NCI-H1092 treated with DMSO at 0.1 percent for 48 hours (cell line): Measurements from ENCODE around the gene CPED1.
A peak's percentile ranks its signal among the peaks of the same experiment; 100 is the strongest.
"Not testable (repeated sequence)": the region's sequence is repeated elsewhere in the genome, so short reads cannot be mapped to it uniquely, and the experiment has no call there.

Source experiments
- DNase-seq: peaks from one replicate; lab custom pipeline; 2025; lab: John Stamatoyannopoulos, UW

The CPED1 gene

DNA sequence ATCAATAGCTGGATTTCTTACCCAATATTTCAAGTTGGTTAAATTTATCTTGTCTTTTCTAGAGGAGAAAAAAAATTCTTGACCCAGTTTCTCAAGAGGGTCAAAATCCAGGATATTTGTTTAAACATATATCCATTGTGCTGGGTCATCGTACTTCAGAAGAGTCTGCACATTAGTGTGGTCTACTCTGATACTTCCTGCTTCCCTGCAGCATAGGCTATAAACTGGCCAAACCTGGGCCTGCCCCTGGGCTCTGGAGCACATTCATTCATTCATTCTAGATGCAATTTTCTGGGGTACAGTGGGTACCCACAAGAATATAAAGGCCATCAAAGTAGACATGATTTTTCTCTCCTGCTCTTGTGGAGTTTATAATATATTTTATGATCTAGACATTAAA is 198.2 kb downstream of the CPED1 start:
- no peak for DNase-seq

DNA sequence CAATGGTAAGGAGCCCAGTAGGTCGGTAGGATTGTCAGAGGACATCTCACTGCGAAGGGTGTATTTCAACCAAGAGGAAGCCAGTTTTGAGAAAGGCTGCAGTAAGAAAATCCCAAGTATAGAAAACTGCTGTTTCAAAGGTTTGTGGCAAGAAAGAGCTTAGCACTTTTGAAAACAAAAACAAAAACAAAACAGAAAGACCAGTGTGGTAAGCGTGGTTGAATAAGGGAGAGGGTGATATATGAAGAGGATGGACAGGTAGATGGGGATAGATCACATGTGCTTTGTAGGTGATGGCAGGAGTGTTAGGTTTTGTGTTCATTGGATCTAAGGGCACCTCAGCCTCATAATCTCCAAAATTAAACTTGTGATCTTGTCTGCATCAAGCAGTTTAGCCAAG is 198.7 kb downstream of the CPED1 start:
- DNase-seq = no peak

DNA sequence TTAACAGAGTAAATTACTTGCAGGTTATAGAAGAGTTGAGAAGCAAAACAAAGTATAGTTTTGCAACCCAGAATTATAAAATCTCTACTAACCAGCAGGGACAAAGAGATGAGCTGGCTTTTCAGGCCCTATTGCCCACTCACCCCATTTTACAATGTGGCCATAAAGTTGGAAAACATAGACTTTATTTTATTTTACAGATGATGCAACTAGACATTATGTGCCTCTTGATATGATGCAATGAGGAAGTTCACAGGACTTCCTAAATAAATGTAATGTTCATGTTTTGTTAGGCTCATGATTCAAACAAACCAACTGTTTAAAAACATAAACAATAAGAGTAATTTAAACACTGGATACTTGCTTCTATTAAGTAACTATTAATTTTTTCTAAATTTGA is 199.2 kb downstream of the CPED1 start:
- DNase-seq = no peak

DNA sequence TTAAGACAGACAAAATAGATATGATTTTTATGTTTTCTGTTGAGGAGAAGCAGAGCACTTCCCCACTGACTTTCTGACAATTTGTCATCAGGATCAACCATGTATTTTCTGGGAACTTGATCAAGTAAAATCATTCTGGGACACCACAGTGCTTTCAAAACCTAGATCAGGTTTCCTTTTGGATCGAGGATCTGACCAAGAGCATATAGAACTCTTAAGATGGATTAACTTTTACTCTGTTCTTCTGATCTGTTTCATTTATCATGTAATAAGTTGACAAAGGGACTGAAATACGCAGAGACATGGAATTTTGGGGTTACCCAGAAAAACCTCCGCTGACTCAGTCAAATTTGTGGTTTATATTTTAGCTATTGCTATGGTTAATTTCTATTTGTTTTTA is 204.3 kb downstream of the CPED1 start:
- no peak for DNase-seq

DNA sequence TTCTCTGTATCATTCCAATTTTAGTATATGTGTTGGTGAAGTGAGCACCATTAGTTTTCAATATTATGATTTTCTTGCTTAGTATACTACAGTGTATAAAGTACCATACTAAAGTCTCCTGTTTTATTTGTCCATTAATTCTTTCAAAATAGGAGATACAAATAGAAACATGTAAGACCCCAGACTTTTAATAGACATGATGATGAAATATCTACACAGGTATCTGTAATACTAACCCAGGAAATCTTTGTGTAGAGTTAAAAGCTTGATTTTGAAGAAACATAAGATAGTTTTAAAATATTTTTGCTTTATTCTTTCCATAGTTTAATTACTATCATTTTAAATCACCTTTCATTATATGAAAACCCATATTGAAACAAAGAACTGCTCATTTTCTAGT is 206.5 kb downstream of the CPED1 start:
- DNase-seq = no peak

DNA sequence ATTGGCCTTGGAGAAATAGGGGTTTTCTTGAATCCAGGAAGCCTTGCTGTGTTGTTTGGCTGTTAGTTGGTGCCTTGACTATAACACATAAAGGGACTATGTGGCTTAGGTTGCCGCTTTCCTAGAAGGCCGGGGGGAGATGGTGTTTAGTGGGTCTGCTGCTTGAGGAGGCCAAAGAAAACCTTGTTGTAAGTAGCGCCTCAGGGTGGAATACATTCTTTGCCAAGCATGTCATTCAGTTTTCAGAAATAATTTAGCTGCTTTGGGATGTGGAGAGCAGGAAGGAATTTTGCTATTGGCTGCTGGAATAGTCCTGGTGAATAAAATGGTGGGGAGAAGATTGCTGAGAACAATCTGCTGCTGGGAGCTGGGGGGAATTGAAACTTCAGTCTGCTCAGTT is 207.4 kb downstream of the CPED1 start:
- no peak for DNase-seq

DNA sequence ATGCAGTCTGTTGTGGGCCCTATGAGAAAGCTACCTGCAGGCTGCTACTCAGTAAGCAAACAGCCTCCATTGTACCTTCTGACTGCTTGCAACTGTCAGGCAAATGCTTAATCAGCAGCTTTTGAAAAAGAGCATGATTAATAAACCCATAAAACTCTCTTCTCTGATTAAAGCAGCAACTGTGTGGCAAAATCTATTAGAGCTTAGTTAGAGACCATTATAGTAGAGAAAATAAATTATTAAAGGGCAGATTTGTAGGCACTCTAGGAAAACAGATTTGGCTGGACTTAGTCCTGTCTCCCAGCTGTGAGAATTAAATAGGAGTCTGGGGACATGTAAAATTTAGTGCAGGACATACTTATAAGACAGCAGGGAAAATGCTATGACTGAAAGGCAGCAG is 207.8 kb downstream of the CPED1 start:
- no peak for DNase-seq

DNA sequence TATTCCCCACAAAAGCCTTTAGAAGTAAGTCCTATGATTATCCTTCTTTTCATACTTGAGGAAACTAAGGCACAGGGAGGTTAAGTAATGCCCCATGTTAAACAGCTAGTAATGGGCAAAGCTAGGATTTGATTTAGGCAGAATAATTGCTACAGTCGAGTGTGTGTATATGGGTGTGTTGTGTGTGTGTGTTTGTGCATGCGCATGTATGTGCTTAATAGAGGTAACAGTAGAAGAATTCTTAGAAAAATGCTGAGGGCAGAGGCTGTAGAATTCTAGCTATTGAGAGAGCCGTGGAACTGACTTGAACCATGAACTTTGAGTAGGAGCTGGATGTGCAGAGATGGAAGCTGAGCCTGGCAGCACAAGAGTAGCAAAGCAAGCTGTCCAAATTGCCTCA is 208.9 kb downstream of the CPED1 start:
- DNase-seq = no peak

DNA sequence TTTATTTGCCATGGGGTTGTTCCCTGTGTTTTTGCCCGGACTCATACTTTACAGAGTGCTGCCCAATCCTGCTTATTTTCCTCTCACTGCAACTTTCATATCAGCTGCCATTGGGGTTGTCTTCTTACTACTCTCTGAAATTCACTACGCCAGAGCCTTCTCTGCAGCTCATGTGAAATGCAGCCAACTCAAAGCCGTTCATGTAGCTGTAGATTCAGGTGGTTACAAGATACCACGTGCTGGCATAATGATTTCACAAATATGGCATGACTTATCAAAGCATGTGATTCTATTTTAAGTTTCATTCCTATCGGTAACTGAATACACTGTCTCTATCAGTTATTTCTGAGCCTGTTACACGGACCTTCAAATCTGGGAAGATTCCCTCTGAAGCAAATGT is 210.0 kb downstream of the CPED1 start:
- DNase-seq = no peak

DNA sequence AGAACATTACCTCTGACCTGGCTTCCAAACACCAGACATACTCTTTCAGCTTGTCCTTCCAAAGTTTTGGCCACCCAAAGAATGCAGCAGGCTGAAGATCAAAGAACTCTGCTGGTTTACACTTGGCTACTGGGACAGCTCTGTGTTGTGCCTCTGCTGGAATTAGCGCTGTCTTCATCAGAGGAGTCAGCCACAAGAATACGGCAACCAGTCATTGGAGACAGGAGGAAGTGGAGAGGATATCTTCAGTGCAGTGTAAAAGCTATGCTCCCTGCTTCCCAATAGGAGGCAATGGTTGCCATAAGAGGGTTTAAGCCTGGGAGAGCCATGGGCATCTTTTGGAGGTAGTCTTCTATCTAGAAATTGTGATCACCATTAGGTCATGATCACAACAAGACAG is 213.6 kb downstream of the CPED1 start:
- no peak for DNase-seq

DNA sequence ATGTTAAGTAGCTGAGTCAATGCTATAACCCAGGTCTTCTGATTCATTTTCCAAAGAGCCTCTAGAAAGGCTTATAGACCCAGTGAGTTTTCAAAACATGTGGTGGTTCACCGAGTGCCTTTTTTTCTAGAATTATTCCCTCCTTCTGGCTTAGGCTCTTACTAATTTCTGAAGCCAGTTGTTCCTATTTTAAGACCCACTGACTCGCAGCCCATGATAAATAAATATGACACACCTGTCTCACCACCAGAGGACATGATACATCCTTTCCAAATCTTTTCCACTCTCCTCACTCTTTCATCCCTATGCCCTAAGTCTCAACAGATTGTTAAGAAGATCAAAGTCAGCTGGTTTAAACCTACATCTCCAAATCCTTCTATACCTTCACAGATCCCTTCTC is 214.3 kb downstream of the CPED1 start:
- DNase-seq = no peak

DNA sequence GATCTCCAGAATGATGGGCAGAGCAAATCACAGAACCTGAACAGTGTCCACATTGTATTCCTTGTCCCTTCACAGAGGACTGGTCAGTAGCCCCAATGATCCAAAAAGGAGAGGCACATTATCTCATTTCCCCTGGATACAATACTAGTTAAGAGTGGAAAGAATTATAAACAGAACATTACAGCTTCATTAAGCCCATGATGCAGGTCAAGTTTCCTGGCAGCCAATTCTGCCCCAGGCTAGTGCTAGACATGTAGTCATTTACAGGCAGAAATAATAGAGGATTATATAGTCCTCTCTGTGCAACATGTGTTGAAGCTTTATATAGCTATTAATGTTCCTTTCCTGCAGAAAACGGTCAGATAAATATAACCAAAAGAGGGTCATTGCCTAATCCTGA is 216.0 kb downstream of the CPED1 start:
- DNase-seq = no peak

DNA sequence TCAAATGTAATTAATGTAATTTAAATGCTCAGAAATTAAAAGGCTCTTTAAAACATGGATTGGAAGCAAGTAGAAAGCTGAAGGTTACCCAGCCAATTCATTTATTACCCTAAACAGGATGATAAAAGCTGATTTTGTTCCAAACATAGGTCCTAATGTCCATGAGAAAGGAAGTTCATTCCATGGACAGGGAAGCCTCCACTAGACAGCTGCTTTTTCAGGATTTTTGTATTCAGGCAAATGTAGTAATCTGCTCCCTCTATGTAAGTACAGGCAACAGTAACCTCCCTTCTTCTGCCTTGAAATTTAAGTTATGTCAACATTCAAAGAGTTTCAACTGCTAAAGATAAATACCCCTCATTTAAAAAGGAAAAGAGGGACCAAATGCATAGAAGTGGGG is 217.3 kb downstream of the CPED1 start:
- no peak for DNase-seq

DNA sequence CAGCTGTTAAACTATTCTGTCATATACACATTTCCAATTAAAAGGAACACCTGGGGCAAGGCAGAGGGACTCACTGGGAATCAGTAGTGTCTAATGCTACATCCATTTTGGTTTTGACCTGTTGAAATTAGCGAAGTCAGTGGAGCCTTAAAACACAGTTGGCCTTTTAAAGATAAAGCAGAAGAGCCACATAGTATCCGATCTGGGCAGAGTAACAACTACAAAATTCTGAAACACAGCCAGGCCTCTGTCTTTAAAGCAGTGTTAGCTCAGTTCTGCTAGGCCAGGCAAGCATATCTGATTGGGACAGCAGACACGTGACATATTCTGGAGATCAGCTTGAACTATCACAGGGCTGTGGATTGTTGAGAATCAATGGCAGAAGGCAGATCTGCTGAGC is 222.7 kb downstream of the CPED1 start:
- DNase-seq = no peak

DNA sequence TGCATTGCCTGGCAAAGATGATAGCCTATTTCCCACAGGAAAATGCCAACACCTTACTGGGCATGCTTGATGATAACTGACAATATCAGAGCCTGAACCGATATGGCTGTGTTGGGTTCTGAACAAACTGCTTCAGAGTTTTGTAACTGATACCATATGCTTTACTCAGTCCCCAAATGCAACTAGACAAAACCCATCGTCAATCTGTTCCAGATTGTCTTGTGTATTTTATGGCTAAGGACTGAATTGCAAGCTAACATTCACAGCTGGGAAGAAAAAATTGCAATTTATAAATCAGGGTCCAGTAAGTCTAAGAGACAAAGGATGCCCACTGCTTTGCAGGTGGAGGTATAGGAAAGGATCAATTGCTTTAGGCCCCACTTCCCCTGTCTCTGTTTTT is 223.5 kb downstream of the CPED1 start:
- DNase-seq = no peak

DNA sequence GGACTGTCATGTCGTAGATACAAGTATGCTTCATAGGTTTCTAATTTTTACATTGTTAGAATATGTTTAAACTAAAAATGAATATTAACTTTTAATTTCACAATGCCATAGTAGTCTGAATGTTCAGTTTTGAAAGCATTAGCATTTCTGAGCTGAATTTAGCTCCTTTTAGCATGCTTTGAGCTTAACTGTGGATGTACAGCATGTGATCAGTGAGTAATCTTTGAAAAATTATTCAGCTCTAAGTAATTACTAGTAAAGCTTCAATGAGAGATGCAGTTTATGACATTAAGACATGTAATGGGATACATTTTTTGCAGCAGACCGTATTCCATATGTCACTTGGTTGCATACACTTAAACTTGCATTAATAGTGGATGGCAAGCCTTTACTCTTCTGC is 226.1 kb downstream of the CPED1 start:
- DNase-seq = no peak

DNA sequence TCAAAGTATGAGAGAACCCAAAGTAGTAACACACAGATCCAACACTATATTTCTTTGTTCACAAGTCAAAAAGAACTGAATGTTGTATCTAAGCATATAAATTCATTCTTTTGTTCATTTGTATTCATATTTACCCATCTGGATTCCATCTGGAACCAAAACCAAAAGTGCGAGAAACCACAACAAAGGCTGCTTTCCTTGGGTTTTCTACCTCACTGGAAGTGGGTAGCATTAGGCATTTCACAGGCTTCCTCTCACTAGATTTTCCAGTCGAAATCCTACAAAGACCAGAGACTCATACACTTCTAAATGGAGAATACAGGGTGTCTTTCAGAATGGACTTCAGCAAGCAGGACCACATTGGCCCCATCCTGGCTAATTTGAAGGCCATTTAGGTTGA is 230.5 kb downstream of the CPED1 start:
- DNase-seq = no peak

DNA sequence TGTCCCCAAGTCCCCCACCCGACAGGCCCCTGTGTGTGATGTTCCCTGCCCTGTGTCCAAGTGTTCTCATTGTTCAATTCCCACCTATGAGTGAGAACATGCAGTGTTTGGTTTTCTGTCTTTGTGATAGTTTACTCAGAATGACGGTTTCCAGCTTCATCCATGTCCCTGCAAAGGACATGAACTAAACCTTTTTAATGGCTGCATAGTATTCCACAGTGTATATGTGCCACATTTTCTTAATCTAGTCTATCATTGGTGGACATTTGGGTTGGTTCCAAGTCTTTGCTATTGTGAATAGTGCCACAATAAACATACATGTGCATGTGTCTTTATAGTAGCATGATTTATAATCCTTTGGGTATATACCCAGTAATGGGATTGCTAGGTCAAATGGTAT is 232.6 kb downstream of the CPED1 start:
- not testable (repeated sequence) for DNase-seq

DNA sequence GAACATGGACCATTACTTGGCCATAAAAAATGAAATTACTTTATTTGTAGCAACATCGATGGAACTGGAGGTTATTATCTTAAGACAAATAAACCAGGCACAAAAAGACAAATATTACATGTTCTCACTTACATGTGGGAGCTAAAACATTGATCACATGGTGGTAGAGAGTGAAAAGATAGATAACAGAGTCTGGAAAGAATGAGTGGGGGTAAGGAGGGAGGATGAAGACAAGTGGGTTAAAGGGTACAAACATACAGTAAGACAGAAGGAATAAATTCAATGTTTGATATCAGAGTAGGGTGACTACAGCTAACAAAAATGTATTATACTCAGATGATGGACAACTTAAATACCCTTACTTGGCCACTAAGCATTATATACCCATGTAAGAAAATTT is 240.3 kb downstream of the CPED1 start:
- DNase-seq = no peak

DNA sequence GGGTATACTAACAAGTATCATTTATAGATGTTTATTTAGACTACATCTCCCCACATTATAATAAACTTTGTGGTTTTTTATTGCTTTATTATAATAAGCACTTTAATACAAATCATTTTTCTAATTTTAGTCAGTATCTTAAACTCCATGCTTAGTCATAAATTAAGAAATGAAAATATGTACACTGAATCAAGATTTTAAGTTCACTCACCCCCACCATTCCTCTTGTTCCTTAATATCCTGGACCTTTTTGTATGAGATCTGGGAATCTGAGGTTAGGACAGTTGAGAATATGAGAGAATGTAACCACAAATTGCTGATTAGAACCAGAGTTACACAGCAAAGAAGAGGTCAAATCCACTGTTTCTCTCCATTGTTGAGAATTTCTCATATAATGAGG is 246.7 kb downstream of the CPED1 start:
- no peak for DNase-seq

DNA sequence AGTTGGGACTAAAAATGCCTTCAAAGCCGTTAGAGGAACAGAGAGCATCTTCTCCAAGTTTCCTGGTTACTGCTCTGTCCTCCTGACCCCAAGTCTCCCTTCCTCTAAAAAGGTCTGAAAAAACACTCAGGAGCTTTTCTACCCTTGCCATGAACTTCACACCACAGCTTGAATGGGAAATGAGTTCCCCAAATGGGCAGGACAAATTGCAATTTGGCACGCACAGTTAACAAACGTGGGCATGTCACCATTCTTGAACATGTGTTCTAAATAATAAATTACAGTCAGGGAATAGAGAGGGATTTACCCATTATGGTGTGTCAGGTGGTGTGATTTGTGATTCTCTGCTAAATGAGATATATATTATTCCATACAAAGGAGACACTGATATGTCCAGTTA is 249.1 kb downstream of the CPED1 start:
- no peak for DNase-seq

DNA sequence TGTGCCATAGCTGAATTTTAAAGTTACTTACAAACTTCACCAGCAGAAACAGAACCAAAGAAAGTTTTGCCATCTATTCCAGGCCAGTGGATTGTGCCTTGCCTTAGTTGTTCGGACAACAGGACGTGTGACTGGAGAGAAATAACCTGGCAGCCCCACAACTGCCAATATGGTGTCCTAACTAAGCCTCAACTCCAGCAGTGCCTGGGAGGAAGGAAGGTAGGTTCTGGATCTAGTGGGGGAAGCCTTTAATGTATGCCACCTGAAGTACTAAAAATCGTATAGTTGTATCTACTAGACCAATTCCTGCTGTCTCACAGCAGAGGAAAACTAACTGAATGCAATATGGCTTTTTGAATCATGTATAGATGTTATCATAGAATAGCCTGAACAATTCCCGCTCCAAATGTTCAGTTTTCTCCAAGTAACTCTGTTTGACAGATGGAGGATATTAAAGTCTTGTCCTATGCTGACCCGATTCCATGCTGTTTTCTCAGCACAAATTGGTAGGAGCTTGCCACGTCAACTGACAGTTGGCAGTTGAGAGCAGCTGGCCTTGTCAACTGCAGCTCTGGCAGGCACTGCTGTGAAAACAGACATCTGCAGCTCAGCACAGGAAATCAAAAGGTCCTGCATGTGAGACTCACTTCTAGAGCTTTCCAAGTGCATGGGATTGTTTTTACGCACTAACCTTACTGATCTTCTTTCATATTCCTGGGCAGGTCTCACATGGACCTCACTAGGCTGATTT is 255.8 kb downstream of the CPED1 start:
- peak; percentile 27 for DNase-seq

DNA sequence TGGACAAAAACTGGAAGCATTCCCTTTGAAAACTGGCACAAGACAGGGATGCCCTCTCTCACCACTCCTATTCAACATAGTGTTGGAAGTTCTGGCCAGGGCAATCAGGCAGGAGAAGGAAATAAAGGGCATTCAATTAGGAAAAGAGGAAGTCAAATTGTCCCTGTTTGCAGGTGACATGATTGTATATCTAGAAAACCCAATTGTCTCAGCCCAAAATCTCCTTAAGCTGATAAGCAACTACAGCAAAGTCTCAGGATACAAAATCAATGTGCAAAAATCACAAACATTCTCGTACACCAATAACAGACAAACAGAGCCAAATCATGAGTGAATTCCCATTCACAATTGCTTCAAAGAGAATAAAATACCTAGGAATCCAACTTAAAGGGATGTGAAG is 262.9 kb downstream of the CPED1 start:
- not testable (repeated sequence) for DNase-seq

DNA sequence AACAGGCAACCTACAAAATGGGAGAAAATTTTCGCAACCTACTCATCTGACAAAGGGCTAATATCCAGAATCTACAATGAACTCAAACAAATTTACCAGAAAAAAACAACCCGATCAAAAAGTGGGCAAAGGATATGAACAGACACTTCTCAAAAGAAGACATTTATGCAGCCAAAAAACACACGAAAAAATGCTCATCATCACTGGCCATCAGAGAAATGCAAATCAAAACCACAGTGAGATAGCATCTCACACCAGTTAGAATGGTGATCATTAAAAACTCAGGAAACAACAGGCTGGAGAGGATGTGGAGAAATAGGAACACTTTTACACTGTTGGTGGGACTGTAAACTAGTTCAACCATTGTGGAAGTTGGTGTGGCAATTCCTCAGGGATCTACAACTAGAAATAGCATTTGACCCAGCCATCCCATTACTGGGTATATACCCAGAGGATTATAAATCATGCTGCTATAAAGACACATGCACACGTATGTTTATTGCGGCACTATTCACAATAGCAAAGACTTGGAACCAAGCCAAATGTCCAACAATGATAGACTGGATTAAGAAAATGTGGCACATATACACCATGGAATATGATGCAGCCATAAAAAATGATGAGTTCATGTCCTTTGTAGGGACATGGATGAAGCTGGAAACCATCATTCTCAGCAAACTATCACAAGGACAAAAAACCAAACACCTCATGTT is 264.2 kb downstream of the CPED1 start:
- DNase-seq = not testable (repeated sequence)
